GM12873 (cell line): ENCODE results near the gene NRTN.

Experiments
- CTCF ChIP-seq: IDR thresholded peaks from 2 replicates; pipeline ENCODE4 v1.5.1; 2012; ENCODE audit warnings: low read depth, mild to moderate bottlenecking, moderate library complexity, low read length, control low read depth; ENCODE audit not compliant: insufficient read depth; ENCODE audit errors: missing control alignments

NRTN gene

GRCh38 chr19:5775668-5776309 is 29.1 kb upstream of the NRTN start:
- TF ChIP-seq CTCF, result no peak

- TF ChIP-seq CTCF, result no peak
Observed at GRCh38 chr19:5778402-5778801, 26.5 kb upstream of the NRTN start.

GRCh38 chr19:5782322-5782721 is 22.5 kb upstream of the NRTN start:
- no peak for TF ChIP-seq CTCF

GRCh38 chr19:5782945-5783919 is 21.6 kb upstream of the NRTN start:
- no peak for TF ChIP-seq CTCF

- TF ChIP-seq CTCF, result no peak
Observed at GRCh38 chr19:5784581-5785147, 20.2 kb upstream of the NRTN start, which contains the start of gene PRR22. Gene PRR22, minus strand, starts transcription at chr19:5784746. Its CDS starts 86 bp downstream, at chr19:5784660.

- TF ChIP-seq CTCF, result no peak
Observed at GRCh38 chr19:5785423-5785822, 19.4 kb upstream of the NRTN start.
